ENCODE measurements around the gene BSG.

BSG gene

DNA sequence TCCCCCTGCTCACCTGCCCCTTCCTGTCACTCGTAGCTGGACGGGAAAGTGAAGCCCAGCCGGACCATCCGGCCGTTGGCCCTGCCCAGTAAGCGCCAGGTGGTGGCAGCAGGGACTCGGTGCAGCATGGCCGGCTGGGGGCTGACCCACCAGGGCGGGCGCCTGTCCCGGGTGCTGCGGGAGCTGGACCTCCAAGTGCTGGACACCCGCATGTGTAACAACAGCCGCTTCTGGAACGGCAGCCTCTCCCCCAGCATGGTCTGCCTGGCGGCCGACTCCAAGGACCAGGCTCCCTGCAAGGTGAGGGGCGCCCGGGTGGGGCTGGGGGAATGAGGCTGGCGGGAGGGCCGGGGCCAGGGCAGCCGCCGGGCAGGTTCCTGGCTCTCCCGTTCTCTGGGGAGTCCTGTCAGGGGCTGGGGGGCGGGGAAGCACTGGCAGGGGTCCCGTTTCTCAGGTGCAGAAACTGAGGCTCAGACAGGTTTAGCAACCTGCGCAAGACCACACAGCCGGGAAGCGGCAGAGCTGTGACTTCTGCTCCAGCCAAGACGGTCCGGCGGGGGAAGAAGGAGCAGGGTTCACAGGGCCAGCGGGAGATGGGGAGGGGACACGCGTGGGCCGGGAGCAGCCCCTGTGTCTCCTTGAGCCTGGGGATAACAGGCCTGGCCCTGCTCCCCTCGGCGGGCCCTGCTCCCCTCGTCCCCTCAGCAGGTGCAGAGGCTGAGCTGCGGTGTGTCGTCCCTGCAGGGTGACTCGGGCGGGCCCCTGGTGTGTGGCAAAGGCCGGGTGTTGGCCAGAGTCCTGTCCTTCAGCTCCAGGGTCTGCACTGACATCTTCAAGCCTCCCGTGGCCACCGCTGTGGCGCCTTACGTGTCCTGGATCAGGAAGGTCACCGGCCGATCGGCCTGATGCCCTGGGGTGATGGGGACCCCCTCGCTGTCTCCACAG lies 23.2 kb upstream of the BSG start:
- no peak overlapping the region for H3K4me3 ChIP-seq (replicated peaks; ENCODE audit: low read depth, low read length)
- TF ChIP-seq, protein P1, sequence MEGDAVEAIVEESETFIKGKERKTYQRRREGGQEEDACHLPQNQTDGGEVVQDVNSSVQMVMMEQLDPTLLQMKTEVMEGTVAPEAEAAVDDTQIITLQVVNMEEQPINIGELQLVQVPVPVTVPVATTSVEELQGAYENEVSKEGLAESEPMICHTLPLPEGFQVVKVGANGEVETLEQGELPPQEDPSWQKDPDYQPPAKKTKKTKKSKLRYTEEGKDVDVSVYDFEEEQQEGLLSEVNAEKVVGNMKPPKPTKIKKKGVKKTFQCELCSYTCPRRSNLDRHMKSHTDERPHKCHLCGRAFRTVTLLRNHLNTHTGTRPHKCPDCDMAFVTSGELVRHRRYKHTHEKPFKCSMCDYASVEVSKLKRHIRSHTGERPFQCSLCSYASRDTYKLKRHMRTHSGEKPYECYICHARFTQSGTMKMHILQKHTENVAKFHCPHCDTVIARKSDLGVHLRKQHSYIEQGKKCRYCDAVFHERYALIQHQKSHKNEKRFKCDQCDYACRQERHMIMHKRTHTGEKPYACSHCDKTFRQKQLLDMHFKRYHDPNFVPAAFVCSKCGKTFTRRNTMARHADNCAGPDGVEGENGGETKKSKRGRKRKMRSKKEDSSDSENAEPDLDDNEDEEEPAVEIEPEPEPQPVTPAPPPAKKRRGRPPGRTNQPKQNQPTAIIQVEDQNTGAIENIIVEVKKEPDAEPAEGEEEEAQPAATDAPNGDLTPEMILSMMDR (IDR thresholded peaks at IDR 0.05; ENCODE audit: low read length, missing control alignments), result no peak
- DNase-seq (ENCODE audit: low read depth), result no peak

DNA sequence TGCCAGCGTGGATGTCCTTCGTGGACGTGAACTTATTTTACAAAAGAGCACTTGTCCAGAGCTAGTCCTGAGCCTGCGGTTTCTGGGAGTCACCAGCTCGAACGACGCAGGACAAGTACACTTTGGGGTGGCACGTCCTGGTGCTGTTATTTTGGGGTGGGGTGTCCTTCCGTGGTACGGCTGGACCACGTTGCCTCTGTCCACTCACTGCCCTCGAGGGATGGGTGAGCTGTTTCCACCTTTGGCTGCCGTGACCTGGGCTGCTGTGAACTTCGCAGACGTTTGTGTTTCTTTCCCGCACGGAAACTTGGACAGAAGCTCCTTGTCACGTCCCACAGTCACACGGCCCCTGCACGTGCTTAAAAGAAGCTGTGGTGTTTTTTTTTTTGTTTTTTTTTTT lies 17.6 kb upstream of the BSG start:
- DNase-seq (ENCODE audit: low read depth), result no peak
- H3K4me3 ChIP-seq (replicated peaks; ENCODE audit: low read depth, low read length), result no peak overlapping the region
- TF ChIP-seq, protein P1 (IDR thresholded peaks at IDR 0.05; ENCODE audit: low read length, missing control alignments), result no peak

DNA sequence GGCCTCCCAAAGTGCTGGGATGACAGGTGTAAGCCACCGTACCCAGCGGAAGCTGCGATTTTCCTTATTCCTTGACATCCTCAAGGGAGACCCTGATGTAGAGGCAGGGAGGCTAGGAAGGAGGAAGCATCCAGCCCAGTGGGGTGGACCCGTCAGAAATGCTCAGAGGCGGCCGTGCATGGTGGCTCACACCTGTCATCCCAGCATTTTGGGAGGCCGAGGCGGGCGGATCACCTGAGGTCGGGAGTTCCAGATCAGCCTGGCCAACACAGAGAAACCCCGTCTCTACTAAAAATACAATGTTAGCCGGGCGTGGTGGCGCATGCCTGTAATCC lies 17.0 kb upstream of the BSG start:
- TF ChIP-seq, protein P1 (IDR thresholded peaks at IDR 0.05; ENCODE audit: low read length, missing control alignments), result no peak
- DNase-seq (ENCODE audit: low read depth), result no peak
- H3K4me3 ChIP-seq (replicated peaks; ENCODE audit: low read depth, low read length), result no peak overlapping the region

DNA sequence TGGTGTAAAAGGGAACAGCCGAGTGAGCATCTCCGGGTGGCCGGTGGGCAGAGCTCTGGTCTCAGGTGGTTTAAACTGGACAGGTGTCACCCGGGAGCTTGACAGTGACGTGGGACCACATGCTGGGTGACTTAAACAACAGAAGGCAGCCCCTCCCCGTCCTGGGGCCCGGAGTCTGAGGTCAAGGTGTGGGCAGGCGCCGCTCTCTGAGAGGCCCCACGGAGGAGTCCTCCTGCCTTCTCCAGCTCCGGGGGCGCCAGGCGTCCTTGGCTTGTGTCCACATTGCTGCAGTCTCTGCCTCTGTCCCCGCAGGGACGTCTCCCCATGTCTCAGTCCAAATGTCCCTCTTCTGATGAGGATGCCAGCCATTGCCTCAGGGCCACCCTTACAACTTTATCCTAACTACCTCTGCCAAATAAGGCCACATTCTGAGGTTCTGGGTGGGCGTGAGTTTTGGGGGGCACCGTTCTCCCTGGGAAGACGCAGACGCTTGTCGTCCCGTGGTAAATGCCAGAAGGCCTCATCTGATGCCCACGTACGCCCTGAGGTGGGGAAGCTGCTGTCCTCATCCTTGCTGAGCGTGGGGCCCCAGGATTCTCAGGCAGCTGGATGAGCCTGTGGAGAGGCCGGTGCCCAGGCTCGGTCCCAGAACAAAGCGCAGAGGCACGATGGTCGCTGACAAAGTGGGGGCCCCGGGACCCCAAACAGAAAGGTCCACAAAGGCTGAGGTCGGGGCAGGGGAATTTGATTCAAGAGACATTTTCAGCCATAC lies 15.6 kb upstream of the BSG start:
- DNase-seq (ENCODE audit: low read depth), result no peak
- TF ChIP-seq, protein P1 (IDR thresholded peaks at IDR 0.05; ENCODE audit: low read length, missing control alignments), result no peak
- H3K4me3 ChIP-seq (replicated peaks; ENCODE audit: low read depth, low read length), result no peak overlapping the region

DNA sequence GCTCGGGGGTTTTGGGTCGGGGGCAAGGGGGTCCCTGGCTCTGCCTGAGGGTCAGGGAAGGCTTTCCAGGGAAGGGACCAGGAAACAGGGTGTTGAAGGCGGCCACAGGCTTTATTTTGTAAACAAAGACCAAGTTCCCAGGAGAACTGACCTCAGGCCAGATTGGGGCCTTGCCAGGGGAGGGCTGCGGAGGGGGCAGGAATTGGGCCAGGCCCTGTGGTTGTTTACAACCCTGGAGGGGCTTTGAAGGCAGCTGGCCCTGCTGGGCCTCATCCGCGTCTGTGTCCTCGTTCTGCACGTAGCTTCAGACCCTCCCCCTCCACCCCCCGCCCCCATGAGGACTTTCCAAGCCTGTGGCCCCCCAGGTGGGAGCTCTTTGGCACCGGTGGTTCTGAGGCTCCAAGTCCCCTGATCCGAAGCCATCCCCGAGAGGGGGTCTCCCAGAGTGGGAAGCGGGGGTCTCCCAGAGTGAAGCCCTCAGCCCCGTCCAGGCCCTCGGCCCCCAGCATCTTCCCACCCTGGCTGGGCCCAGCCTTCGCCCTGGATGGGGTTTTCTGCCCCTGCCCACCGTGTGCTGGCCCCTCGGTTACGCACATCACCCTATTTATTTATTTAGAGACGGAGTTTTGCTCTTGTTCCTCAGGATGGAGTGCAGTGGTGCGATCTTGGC lies 13.5 kb upstream of the BSG start:
- TF ChIP-seq, protein P1 (IDR thresholded peaks at IDR 0.05; ENCODE audit: low read length, missing control alignments), result no peak
- no peak overlapping the region for H3K4me3 ChIP-seq (replicated peaks; ENCODE audit: low read depth, low read length)
- peak; percentile 57 for DNase-seq (ENCODE audit: low read depth)

DNA sequence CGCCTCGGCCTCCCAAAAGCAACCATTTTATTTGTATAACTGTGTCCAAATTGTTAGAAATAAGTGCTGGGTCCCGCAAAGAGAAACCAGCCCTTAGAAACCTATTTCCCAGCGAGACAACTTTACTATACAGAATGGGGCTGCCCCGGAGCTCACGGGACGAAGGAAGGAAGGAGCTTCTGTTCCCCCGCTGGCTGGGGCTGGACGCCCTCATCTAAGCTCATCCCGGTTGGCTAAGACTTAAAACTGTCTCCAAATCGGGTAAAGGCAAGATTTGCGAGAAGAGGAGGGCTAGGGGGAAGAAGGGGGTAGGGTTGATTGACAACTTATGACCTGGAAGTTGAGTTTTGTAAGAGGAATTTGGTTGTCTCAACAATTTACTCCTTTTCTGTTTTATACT lies 12.3 kb upstream of the BSG start:
- no peak overlapping the region for H3K4me3 ChIP-seq (replicated peaks; ENCODE audit: low read depth, low read length)
- DNase-seq (ENCODE audit: low read depth), result no peak
- TF ChIP-seq, protein P1 (IDR thresholded peaks at IDR 0.05; ENCODE audit: low read length, missing control alignments), result no peak
